Heart left ventricle (tissue), 13 donors: ENCODE measurements around the gene ELMO3.

Experiments
- POLR2A ChIP-seq, 2 donors: fragments of 450-650 bp; IDR thresholded peaks; one replicate each; pipeline ENCODE4 v1.6.1; 2017; ENCODE audit warnings: antibody characterized with exemption in 2 of 2, mild to moderate bottlenecking in 2 of 2, moderate library complexity in 2 of 2
- TF ChIP-seq, protein P1 (sequence below), 12 donors: fragments of 200-600 bp; sonication (generic) in 4 of 12; IDR thresholded peaks; one replicate each; pipeline versions ENCODE4 v1.5.0 to v1.8.0; 2018 to 2022; ENCODE audit warnings: antibody characterized with exemption in 12 of 12, mild to moderate bottlenecking in 5 of 12
- donor health status: ischemic (EF 13 %, LVEDD 7.1; RV severe dilation, severe dysfunction).
- donor health status: DM: no; HTN: yes; CAD: no.
- donor health status: DM: no; HTN: no; CAD: no.
- donor health status: ischemic (EF 25% LVEDD 6.9; RV normal size, moderate dysfunction).
- donor health status: ischemic (EF 25% LVEDD 5.7; RV mildly dilated, moderate dysfunction).
- donor health status: ischemic (EF 35%, LVEDD 5.7; RV mildly dilated, moderate dysfunction).
- donor health status: nonischemic (EF 11% LVEDD 7.7; RV severe dilation, severe dysfunction).
- donor health status: DM: yes; HTN: yes; CAD: no.
- donor health status: PGD.
- donor health status: ischemic (EF 29% LVEDD 5.4; RV normal size, mild dysfunction).
- donor health status: nonischemic (EF 23%, LVEDD 6.1; RV moderate dilation, normal function).

- TF ChIP-seq, protein P1, sequence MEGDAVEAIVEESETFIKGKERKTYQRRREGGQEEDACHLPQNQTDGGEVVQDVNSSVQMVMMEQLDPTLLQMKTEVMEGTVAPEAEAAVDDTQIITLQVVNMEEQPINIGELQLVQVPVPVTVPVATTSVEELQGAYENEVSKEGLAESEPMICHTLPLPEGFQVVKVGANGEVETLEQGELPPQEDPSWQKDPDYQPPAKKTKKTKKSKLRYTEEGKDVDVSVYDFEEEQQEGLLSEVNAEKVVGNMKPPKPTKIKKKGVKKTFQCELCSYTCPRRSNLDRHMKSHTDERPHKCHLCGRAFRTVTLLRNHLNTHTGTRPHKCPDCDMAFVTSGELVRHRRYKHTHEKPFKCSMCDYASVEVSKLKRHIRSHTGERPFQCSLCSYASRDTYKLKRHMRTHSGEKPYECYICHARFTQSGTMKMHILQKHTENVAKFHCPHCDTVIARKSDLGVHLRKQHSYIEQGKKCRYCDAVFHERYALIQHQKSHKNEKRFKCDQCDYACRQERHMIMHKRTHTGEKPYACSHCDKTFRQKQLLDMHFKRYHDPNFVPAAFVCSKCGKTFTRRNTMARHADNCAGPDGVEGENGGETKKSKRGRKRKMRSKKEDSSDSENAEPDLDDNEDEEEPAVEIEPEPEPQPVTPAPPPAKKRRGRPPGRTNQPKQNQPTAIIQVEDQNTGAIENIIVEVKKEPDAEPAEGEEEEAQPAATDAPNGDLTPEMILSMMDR (IDR thresholded peaks at IDR 0.05) = no peak
- TF ChIP-seq POLR2A (IDR thresholded peaks at IDR 0.05) = no peak
These were observed 10.6 kb upstream of the ELMO3 start for GRCh38 chr16:67188323-67188722.
